Activated T-cell treated with anti-CD3 and anti-CD28 coated beads, Interleukin-2, amount 50 U/mL, for 48 hours (primary cell): ENCODE measurements around the gene PARD3.

Source experiments
- DNase-seq, 2 experiments: peaks; one replicate each; pipeline ENCODE4 v3.0.0-alpha.2; 2020

Gene PARD3

GRCh38 chr10:34641913-34642558 is 173.1 kb downstream of the PARD3 start:
- no peak for DNase-seq

- no peak for DNase-seq
These were observed 173.8 kb downstream of the PARD3 start for GRCh38 chr10:34641147-34641912.

- peak; percentile 76 to 77 for DNase-seq
These were observed 176.6 kb downstream of the PARD3 start for GRCh38 chr10:34638406-34639054.

DNA sequence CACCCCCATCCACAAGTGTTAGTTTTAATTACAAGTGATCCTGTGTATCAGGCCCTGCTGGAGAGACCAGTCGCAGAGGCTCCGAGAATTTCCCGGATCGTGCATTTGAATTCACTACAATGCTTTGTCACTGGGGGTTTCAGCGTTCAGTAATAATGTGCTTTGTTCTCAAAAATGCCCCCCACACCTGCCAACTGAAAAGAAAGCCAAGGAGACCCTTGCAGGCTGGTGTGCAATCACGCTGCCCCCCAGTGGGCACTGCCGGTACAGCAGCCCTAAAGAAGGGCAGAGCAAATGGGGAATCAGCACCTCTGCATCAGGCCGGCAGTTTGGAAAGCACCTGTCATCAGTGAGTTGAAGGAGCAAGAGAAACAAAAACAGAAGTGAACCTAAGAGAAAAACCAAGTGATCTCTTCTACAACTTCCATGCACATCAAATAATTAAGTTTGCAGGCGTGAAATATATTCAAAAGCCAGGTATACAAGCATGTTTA is 177.6 kb downstream of the PARD3 start:
- DNase-seq, result peak; percentile 80 to 84

- DNase-seq, result no peak
These were observed 180.0 kb downstream of the PARD3 start for GRCh38 chr10:34635111-34635510.

DNA sequence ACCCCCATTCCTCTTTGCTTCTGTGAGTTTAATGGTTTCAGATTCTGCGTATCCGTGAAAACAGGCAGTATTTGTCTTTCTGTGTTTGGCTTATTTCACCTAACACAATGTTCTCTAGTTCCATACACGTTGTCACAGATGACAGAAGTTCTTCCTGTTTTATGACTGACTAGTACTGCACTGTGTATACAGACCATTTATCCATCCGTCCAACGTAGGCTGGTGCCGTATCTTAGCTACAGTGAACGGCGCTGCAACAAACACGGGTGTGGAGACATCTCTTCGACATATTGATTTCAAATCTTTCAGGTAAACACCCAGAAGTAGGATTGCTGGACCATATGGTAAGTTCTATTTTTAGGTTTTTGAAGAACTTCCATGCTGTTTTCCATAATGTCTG is 181.7 kb downstream of the PARD3 start:
- DNase-seq, result no peak

DNA sequence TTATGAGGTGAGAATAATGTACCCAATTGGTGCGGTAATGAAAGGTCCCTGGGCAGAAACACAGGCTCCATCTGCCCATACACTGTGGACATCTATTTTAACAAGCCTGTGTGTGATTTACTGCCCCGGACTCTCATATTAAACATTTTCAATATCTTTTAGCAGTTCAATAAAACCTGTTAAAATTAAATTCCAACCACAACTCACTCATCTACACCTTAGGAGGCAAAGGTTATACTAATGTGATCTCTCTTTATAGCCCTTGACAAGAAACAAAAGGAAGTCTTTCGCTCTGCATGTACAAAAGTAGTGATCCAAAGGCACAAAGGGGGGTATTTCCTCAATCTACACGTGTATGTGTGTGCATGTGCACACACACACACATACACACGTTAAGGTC is 186.0 kb downstream of the PARD3 start:
- DNase-seq, result no peak

DNA sequence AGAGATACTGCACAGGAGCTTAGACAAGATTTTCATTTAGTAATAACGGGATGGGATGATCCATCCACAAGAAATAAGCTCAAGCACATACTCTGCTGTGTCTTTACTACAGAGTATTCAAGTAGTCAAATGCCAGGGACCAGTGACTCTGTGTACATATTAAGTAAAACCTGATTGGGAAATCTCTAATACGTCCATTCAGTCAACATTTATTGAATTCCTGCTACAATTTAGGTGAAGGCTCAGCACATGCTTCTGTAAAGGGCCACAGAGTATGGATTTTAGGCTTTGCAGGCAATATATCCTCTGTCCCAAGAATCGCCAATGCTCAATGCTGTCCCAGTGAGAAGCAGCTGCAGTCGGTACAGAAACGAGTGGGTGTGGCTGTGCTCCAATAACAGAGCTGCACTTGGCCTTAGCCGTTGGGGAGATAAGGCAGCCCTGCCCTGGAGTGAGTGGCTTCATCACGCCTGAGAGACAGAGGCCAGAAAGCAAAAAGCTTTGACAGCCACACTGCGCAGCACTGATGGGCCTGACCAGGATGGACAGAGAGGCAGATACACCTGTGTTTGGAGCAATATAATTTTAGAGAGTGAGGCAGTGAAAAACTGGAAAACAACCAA is 186.8 kb downstream of the PARD3 start:
- no peak for DNase-seq

DNA sequence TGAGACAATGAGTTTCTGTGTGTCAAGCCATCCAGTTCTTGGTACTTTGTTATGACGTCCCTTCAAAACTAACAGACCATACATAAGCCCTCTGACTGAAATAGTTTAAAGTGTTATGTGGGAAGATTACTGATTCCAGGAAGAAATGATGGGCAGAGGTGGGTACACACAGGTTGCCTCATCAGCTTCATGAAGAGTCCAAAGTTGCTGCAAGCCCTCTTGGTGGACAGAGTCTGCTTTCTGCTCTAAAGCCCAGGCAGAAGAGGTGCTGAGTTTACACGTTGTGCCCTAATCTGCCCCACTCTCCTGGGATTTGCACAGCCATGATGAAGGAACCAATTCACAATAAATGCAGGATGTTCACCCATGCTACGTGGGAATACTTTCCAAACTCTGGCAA is 187.4 kb downstream of the PARD3 start:
- no peak for DNase-seq

DNA sequence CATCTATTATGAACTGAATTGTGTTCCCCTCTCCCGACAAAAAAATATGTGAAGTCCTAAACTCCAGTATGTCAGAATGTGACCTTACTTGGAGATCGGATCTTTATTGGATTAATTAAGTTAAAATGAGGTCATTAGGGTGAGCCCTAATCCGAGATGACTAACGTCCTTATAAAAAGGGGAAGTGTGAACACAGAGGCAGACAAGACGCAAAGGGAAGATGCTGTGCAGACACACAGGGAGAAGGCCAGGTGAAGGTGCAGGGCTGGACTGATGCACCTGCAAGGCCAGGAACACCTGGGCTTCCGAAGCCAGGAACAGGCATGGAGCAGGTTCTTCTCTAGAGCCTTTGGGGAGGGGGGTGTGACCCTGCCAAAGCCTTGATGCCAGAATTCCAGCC is 187.8 kb downstream of the PARD3 start:
- no peak for DNase-seq

DNA sequence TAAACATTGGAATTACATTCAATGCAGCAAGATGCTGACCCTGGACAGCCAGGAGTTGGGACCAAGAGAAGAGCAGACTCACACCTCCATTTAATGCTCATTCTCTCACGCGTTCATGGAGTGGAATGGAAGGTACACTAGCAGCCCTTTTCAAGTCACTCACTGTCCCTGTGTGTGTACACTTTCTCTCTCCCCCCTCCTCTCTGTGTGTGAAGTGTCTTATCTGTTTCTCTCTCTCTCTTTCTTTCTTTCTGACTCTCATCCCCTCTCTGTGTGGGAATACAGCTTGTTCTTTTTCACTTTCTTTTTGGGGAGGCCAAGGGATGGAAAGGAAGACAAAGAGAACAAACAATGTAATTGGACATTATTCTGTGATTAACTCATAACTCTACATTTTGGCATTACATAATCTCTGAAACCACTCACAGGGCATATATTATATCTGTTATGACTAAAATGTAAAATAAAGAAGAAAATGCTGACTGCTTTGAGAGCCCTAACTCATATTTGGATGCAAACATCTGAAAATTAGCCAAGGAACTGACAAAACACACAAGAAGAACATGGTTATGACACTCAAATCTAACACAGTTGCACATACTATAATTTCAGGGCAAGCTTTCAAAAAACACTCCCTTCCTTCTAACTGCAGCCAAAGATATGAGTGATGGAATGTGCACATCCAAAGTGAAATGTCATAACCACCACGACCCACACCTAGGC is 188.8 kb downstream of the PARD3 start:
- DNase-seq, result no peak

GRCh38 chr10:34624323-34625153 is 190.6 kb downstream of the PARD3 start:
- DNase-seq, result no peak

GRCh38 chr10:34622945-34623344 is 192.2 kb downstream of the PARD3 start:
- DNase-seq, result no peak

DNA sequence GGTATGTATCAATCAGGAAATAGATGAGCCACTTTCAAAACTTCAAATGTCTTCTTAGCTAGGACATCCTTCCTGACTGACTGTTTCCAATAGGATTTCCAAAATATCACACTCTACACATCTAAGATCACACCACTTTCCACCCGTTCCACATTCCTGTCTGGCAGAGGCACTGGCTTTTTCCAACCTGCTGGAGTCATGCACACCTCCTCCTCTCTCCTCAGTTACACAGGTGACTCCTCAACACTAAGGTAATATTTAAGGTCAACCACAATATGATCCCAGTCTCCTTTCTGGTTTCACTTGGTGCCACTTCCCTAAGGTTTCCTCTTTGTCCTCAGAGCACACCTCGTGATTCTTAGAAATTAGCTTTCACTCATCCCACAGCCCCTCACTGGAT is 196.5 kb downstream of the PARD3 start:
- DNase-seq, result no peak

- no peak for DNase-seq
These were observed 199.3 kb downstream of the PARD3 start for GRCh38 chr10:34615770-34616169.

GRCh38 chr10:34613491-34613890 is 201.6 kb downstream of the PARD3 start:
- DNase-seq, result no peak

DNA sequence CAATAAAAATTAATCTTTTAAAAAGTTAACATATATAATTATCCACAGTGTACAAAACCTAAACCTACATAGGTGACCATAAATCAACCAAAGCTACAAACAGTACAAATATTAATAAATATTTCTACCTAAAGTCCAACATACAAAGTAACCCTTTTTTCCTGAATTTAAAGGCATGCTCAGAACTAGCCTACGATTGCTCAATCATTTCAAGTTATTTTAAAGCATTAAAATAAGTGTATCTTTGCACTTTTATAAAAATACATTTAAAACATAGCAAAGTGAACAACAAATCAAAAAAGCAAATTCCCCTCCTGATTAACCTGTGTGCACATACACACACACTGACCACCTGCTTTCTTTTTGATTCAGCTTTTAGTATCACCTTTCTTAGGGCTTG is 202.2 kb downstream of the PARD3 start:
- DNase-seq, result no peak

GRCh38 chr10:34612446-34612845 is 202.7 kb downstream of the PARD3 start:
- no peak for DNase-seq

- no peak for DNase-seq
These were observed 205.7 kb downstream of the PARD3 start for GRCh38 chr10:34609287-34609940.

DNA sequence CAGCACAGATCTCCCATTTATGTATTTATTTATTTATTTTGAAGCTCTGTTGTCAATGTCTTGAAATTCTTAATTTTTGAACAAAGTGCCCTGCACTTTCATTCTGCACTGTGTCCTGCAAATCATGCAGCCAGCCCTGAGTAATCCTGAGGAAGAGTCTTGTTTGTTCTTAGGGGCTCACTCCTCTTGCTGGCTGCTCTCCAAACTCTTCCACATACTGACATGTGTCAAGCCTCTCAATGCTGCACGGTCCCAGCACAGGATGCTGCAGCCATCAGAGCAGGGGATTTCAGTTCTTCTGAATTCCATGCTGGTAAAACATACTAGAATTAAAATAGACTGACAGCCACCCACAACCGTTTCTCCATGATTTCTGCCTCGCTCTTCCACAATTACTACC is 207.2 kb downstream of the PARD3 start:
- DNase-seq, result no peak

- no peak for DNase-seq
These were observed 208.2 kb downstream of the PARD3 start for GRCh38 chr10:34606890-34607289.
